HCT116 (cell line): ENCODE data around the gene CSF1R. TPM values are rescaled to one million over a fixed set of nuclear protein-coding genes. Genes with fewer than 3 reads are reported as not detected.

Experiments used
- ATAC-seq: fragments of 200-7000 bp; cut with Tn5 transposase; 2 replicates; pipeline ENCODE4 v1.9.1; 2020; ENCODE audit warnings: mild to moderate bottlenecking, moderate library complexity
- BruUV-seq: library from RNA; stranded (reverse); fragments of 400-500 nt; replicated peaks from 2 replicates; lab custom pipeline; 2021; lab: Mats Ljungman, UMichigan
- CTCF ChIA-PET: fragments of 300-600 bp; sonication (Branson Sonifier 250); formaldehyde crosslinking; loops from one replicate; lab custom pipeline; 2021; ENCODE audit warnings: antibody characterized with exemption; lab: Charles Lee
- POLR2A ChIA-PET: fragments of 300-600, 350-600 bp; sonication (Branson Sonifier 250); formaldehyde crosslinking; loops from one replicate; lab custom pipeline; 2021; ENCODE audit warnings: antibody characterized with exemption; lab: Charles Lee
- RAD21 ChIA-PET, 2 experiments: fragments of 300-600 bp; sonication (Branson Sonifier 250); formaldehyde crosslinking; loops; one replicate each; lab custom pipeline; 2023; ENCODE audit warnings: low total read pairs in 2 of 2; ENCODE audit not compliant: uncharacterized antibody in 2 of 2, unreplicated experiment in 2 of 2, low non-redundant PET in 1 of 2; lab: Charles Lee
- DNase-seq: peaks from one replicate; pipeline ENCODE4 v3.0.0-alpha.2; 2010; ENCODE audit warnings: low read depth, low spot score
- H2AFZ ChIP-seq: fragments of 200-600 bp; shearing (Covaris generic), sonication (generic); 2 replicates; pipeline ENCODE4 v1.6.1; 2017; ENCODE audit warnings: low read depth, mixed run types, mixed read lengths, antibody characterized with exemption, low read length; ENCODE audit not compliant: poor library complexity, severe bottlenecking
- H3K27ac ChIP-seq: 2 replicates; pipeline ENCODE4 v1.5.1; 2012; ENCODE audit warnings: low read depth, low read length
- H3K27me3 ChIP-seq: fragments of 200-600 bp; sonication (generic); 2 replicates; pipeline ENCODE4 v1.6.1; 2016; ENCODE audit warnings: mixed run types, low read length, mixed read lengths; ENCODE audit not compliant: insufficient read depth
- H3K36me3 ChIP-seq, 2 experiments: fragments of 200-500 bp in 1 of 2; fragments of 200-600 bp in 1 of 2; sonication (Bioruptor generic) in 1 of 2; sonication (generic) in 1 of 2; 2 replicates each; pipeline versions ENCODE4 v1.5.1 to v1.6.1; 2014 to 2016; ENCODE audit warnings: low read length in 2 of 2, inconsistent platforms in 1 of 2, mixed read lengths in 1 of 2, mixed run types in 1 of 2; ENCODE audit not compliant: insufficient read depth in 2 of 2, control insufficient read depth in 1 of 2
- H3K4me1 ChIP-seq, 2 experiments: fragments of 200-600 bp in 1 of 2; sonication (generic) in 1 of 2; 2 replicates each; pipeline versions ENCODE4 v1.5.1 to v1.6.1; 2012 to 2017; ENCODE audit warnings: low read length in 2 of 2, inconsistent platforms in 1 of 2, mild to moderate bottlenecking in 1 of 2, mixed read lengths in 1 of 2, mixed run types in 1 of 2, moderate library complexity in 1 of 2; ENCODE audit not compliant: insufficient read depth in 2 of 2, control insufficient read depth in 1 of 2
- H3K4me2 ChIP-seq: fragments of 200-600 bp; sonication (generic); 2 replicates; pipeline ENCODE4 v1.6.1; 2017; ENCODE audit warnings: mixed run types, low read length, mixed read lengths
- H3K4me3 ChIP-seq, 2 experiments: fragments of 200-600 bp in 1 of 2; sonication (generic) in 1 of 2; replicated peaks in 1 of 2; 2 replicates each; pipeline ENCODE4 v1.5.1; 2011 to 2016; ENCODE audit warnings: low read length in 2 of 2, control low read depth in 1 of 2, low read depth in 1 of 2, mild to moderate bottlenecking in 1 of 2, mixed read lengths in 1 of 2, mixed run types in 1 of 2
- H3K79me2 ChIP-seq: fragments of 200-600 bp; sonication (generic); 2 replicates; pipeline ENCODE4 v1.6.1; 2017; ENCODE audit warnings: mild to moderate bottlenecking, mixed run types, low read length, moderate library complexity, mixed read lengths; ENCODE audit not compliant: insufficient read depth
- H3K9ac ChIP-seq: fragments of 200-600 bp; sonication (generic); 2 replicates; pipeline ENCODE4 v1.6.1; 2016; ENCODE audit warnings: low read length, mixed read lengths
- H3K9me2 ChIP-seq: fragments of 200-600 bp; sonication (generic), shearing (Covaris generic); 2 replicates; pipeline ENCODE4 v1.6.1; 2017; ENCODE audit warnings: mixed run types, mild to moderate bottlenecking, moderate library complexity; ENCODE audit not compliant: insufficient read depth
- H3K9me3 ChIP-seq, 2 experiments: fragments of 200-500 bp in 1 of 2; fragments of 200-600 bp in 1 of 2; sonication (Bioruptor generic) in 1 of 2; sonication (generic) in 1 of 2; 2 replicates each; pipeline ENCODE4 v1.6.1; 2014 to 2017; ENCODE audit warnings: low read length in 2 of 2, mixed read lengths in 2 of 2, inconsistent platforms in 1 of 2, low read depth in 1 of 2, mild to moderate bottlenecking in 1 of 2, mixed run types in 1 of 2, moderate library complexity in 1 of 2; ENCODE audit not compliant: control insufficient read depth in 1 of 2, insufficient read depth in 1 of 2
- H4K20me1 ChIP-seq: fragments of 200-600 bp; sonication (generic), shearing (Covaris generic); 2 replicates; pipeline ENCODE4 v1.6.1; 2017; ENCODE audit warnings: mixed run types, mild to moderate bottlenecking, moderate library complexity; ENCODE audit not compliant: insufficient read depth
- CBX3 ChIP-seq: IDR thresholded peaks from 2 replicates; pipeline ENCODE4 v1.6.1; 2012; ENCODE audit warnings: low read depth
- CEBPB ChIP-seq: IDR thresholded peaks from 2 replicates; pipeline ENCODE4 v1.6.1; 2012; ENCODE audit warnings: low read depth
- EGR1 ChIP-seq: IDR thresholded peaks from 2 replicates; pipeline ENCODE4 v1.6.1; 2012; ENCODE audit warnings: low read depth
- EZH2 ChIP-seq: fragments of 200-600 bp; sonication (generic); IDR thresholded peaks from 2 replicates; pipeline ENCODE4 v1.6.1; 2017; ENCODE audit warnings: antibody characterized with exemption, mixed run types
- FOSL1 ChIP-seq: IDR thresholded peaks from 2 replicates; pipeline ENCODE4 v1.6.1; 2012; ENCODE audit warnings: low read depth
- JUND ChIP-seq: IDR thresholded peaks from 2 replicates; pipeline ENCODE4 v1.6.1; 2012
- MAX ChIP-seq: IDR thresholded peaks from 2 replicates; pipeline ENCODE4 v1.6.1; 2012
- POLR2A ChIP-seq: IDR thresholded peaks from 2 replicates; pipeline ENCODE4 v1.7.0; 2011; ENCODE audit warnings: borderline replicate concordance; ENCODE audit not compliant: insufficient read depth, insufficient read length; ENCODE audit errors: extremely low read depth
- RAD21 ChIP-seq: IDR thresholded peaks from 2 replicates; pipeline ENCODE4 v1.6.1; 2012; ENCODE audit warnings: low read depth, mild to moderate bottlenecking
- SIN3A ChIP-seq: IDR thresholded peaks from 2 replicates; pipeline ENCODE4 v1.6.1; 2012; ENCODE audit warnings: low read depth
- SP1 ChIP-seq: IDR thresholded peaks from 2 replicates; pipeline ENCODE4 v1.6.1; 2012; ENCODE audit warnings: low read depth
- TCF7L2 ChIP-seq: IDR thresholded peaks from 2 replicates; pipeline ENCODE4 v1.7.0; 2011; ENCODE audit warnings: borderline replicate concordance, inconsistent platforms; ENCODE audit not compliant: insufficient read depth, insufficient read length; ENCODE audit errors: extremely low read depth
- YY1 ChIP-seq: IDR thresholded peaks from 2 replicates; pipeline ENCODE4 v1.6.1; 2011; ENCODE audit warnings: low read length, low read depth, moderate library complexity, mild to moderate bottlenecking; ENCODE audit not compliant: insufficient replicate concordance; ENCODE audit errors: extremely low read depth
- ZBTB33 ChIP-seq: IDR thresholded peaks from 2 replicates; pipeline ENCODE4 v1.6.1; 2011; ENCODE audit warnings: mild to moderate bottlenecking, low read length, moderate library complexity; ENCODE audit not compliant: insufficient replicate concordance; ENCODE audit errors: extremely low read depth
- ZNF274 ChIP-seq: fragments of 200-500 bp; sonication (Bioruptor generic); IDR thresholded peaks from 2 replicates; pipeline ENCODE4 v1.6.1; 2014; ENCODE audit warnings: mild to moderate bottlenecking, low read depth, low read length, inconsistent platforms
- intact Hi-C: fragments of 100-400 bp; cut with micrococcal nuclease; formaldehyde crosslinking; loops from 2 replicates; pipeline ENCODE4 v1.10.0; 2022
- total RNA-seq: library from RNA; stranded (reverse); gene quantifications from one replicate; pipeline ENCODE4 v1.2.1, GENCODE V29; 2021; ENCODE audit not compliant: unreplicated experiment
- TF ChIP-seq, protein P1 (sequence below): IDR thresholded peaks from 2 replicates; pipeline ENCODE4 v1.6.1; 2012
- TF ChIP-seq, protein P2 (sequence below): IDR thresholded peaks from 2 replicates; pipeline ENCODE4 v1.6.1; 2012; ENCODE audit warnings: low read depth
- TF ChIP-seq, protein P3 (sequence below), 3 experiments: fragments of 200-600 bp in 1 of 3; sonication (generic) in 1 of 3; IDR thresholded peaks in 2 of 3; conservative IDR thresholded peaks in 1 of 3; 2 replicates each; pipeline ENCODE4 v1.5.1; 2012 to 2017; ENCODE audit warnings: low read depth in 2 of 3, low read length in 2 of 3, antibody characterized with exemption in 1 of 3, borderline replicate concordance in 1 of 3, control low read depth in 1 of 3, mild to moderate bottlenecking in 1 of 3, mixed read lengths in 1 of 3, mixed run types in 1 of 3, moderate library complexity in 1 of 3; ENCODE audit not compliant: insufficient read depth in 1 of 3

CSF1R gene
- total RNA-seq, 1 experiment from 2014 or later = 0.17 TPM

DNA sequence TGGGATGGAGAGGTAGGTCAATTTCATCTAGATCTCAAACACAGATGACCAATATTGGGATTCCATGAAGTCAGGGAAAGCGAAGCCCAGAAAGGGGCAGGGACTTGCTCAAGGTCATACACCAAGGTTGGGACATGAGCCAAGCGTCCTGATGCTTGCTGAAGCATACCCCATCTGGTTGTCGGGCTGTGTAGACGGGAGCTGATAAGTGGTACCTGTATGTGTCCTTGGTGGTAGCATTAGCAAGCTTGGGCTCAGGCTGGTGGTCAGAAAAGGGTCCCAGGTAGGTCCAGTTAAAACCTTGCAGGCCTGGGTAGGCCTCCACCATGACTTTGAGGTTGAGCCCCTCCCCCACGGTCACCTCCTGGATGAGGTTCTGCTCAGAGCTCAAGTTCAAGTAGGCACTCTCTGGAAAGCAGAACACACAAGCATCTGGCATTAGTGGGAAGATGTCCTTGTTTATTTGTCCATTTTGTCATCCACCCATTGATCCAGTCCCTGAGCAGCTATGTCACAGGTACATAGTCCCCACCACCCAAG, 13.2 kb downstream of the CSF1R start (continued):
- TF ChIP-seq POLR2A (no peak), ZBTB33 (no peak), SIN3A (no peak), SP1 (no peak), ZNF274 (no peak), EZH2 (no peak)
- TF ChIP-seq, protein P1, sequence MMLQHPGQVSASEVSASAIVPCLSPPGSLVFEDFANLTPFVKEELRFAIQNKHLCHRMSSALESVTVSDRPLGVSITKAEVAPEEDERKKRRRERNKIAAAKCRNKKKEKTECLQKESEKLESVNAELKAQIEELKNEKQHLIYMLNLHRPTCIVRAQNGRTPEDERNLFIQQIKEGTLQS = no peak

DNA sequence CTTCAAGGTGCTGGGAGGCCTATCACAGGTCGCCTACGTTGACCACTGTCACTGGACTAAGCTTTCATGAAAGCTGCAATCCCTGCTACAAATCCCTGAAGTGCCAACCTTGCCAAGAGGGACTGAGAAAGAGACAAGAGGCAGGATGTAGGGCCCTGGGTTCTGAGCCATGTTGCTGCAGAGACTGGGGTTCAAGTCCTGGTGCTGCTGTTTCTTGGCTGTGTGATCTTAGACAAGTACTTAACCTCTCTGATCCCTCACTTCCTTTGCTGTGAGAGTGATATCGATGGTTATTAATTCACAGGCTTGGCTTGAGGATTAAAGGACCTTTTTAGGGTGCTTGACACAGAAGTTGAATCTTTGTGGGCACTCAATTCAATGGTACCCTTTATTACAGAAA, 15.5 kb downstream of the CSF1R start:
- Histone ChIP-seq H3K9me3 (no peaks in the 10 kb centered on the region), H3K4me2 (no peak overlapping the region), H3K4me1 (peaks cover 0 to 3% of the 10 kb centered on the region in 2 experiments; a peak in 1 of 4 replicates), H3K79me2 (no peaks in the 10 kb centered on the region), H3K27me3 (no peaks in the 10 kb centered on the region), H3K4me3 (no peak overlapping the region), H3K9ac (no peak overlapping the region), H3K9me2 (no peaks in the 10 kb centered on the region), H4K20me1 (no peaks in the 10 kb centered on the region), H3K36me3 (no peaks in the 10 kb centered on the region), H3K27ac (no peak overlapping the region), H2AFZ (no peak overlapping the region)
- ATAC-seq (no peak), DNase-seq (no peak)
- ChIA-PET POLR2A (no interaction called here), CTCF (no interaction called here), RAD21 (no interaction called here)
- intact Hi-C loops = no loop called here
- BruUV-seq = no TSS peak
- TF ChIP-seq EGR1 (no peak), TCF7L2 (no peak), RAD21 (no peak), JUND (no peak), CEBPB (no peak), FOSL1 (no peak), ZNF274 (no peak), CBX3 (no peak), MAX (no peak), YY1 (no peak), SP1 (no peak), SIN3A (no peak)
- TF ChIP-seq, protein P2, sequence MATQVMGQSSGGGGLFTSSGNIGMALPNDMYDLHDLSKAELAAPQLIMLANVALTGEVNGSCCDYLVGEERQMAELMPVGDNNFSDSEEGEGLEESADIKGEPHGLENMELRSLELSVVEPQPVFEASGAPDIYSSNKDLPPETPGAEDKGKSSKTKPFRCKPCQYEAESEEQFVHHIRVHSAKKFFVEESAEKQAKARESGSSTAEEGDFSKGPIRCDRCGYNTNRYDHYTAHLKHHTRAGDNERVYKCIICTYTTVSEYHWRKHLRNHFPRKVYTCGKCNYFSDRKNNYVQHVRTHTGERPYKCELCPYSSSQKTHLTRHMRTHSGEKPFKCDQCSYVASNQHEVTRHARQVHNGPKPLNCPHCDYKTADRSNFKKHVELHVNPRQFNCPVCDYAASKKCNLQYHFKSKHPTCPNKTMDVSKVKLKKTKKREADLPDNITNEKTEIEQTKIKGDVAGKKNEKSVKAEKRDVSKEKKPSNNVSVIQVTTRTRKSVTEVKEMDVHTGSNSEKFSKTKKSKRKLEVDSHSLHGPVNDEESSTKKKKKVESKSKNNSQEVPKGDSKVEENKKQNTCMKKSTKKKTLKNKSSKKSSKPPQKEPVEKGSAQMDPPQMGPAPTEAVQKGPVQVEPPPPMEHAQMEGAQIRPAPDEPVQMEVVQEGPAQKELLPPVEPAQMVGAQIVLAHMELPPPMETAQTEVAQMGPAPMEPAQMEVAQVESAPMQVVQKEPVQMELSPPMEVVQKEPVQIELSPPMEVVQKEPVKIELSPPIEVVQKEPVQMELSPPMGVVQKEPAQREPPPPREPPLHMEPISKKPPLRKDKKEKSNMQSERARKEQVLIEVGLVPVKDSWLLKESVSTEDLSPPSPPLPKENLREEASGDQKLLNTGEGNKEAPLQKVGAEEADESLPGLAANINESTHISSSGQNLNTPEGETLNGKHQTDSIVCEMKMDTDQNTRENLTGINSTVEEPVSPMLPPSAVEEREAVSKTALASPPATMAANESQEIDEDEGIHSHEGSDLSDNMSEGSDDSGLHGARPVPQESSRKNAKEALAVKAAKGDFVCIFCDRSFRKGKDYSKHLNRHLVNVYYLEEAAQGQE = no peak
- TF ChIP-seq, protein P3, sequence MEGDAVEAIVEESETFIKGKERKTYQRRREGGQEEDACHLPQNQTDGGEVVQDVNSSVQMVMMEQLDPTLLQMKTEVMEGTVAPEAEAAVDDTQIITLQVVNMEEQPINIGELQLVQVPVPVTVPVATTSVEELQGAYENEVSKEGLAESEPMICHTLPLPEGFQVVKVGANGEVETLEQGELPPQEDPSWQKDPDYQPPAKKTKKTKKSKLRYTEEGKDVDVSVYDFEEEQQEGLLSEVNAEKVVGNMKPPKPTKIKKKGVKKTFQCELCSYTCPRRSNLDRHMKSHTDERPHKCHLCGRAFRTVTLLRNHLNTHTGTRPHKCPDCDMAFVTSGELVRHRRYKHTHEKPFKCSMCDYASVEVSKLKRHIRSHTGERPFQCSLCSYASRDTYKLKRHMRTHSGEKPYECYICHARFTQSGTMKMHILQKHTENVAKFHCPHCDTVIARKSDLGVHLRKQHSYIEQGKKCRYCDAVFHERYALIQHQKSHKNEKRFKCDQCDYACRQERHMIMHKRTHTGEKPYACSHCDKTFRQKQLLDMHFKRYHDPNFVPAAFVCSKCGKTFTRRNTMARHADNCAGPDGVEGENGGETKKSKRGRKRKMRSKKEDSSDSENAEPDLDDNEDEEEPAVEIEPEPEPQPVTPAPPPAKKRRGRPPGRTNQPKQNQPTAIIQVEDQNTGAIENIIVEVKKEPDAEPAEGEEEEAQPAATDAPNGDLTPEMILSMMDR (IDR thresholded peaks at IDR 0.05 in 2 of 3, conservative IDR thresholded peaks at IDR 0.05 in 1 of 3; ENCODE audit: borderline replicate concordance in 1 of 3, insufficient read depth in 1 of 3, low read depth in 2 of 3, low read length in 2 of 3) = no peak
